GM18870 (cell line): ENCODE data around the gene CMTM6.

Experiments
- ATAC-seq: cut with Tn5 transposase; IDR thresholded peaks from one replicate; pipeline ENCODE4 v1.9.1; 2021; ENCODE audit warnings: moderate library complexity; ENCODE audit not compliant: unreplicated experiment

Gene CMTM6

DNA sequence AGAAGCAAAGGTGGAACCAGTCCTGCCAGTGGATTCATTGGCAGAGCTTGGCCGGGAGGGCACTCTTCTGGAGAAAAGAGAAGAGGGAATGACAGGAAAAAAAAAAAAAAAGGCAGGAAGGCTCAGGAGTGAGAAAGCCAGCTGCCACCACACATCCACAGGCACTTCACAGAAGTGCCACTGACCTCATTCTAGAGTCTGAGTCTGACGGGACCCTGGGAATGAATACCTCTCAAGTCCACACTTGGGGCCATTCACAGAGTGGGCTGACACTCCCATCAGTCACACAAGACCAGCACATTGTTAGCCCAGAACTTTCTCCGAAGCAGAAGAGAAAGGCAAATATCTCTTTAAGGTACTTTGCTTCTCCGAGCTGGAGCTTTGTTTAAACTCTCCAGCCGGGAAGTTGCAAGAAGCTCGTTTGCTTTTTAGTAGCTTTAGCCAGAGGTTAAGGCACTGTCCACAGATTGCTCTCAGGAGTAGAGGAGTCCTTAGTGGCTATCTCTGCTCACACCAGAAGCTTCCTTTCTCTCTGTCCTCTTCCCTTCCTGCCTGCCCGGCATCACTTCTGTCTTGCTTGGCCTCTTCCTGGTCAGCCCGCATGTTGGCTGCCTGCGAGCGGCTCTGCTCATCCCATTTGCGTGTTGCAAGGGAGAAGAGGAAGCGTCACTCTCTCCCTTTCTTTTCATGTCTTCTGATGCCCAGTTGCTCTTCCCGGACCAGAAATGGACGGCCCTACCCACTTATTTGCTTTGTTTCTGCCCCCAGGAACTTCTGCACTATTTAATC lies 53.8 kb downstream of the CMTM6 start:
- no peak for ATAC-seq

DNA sequence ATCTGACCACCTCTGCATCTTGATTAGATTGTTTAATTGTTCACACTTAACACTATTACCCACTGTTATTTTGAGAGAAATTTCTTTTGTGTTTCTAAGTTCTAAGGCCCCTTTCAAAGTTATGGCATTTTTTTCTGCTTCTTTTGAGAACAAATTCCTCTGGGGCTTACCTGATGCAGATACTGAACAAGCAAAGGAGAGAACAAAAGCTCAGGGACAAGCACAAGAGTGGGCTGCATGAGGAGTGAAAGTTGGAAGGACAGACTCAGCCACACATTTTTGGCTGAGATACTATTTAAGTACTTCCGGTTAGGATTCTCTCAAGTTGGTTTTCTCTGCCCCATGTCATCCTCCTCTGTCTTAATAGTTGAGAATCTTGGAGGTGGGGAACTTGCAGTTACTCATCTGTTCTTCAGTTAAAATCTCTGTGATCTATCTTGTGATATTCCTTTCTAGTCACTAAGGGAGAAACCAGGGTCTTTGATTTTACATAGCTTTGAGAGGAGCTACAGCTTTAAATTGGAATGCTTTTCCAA lies 54.7 kb downstream of the CMTM6 start:
- ATAC-seq: no peak

DNA sequence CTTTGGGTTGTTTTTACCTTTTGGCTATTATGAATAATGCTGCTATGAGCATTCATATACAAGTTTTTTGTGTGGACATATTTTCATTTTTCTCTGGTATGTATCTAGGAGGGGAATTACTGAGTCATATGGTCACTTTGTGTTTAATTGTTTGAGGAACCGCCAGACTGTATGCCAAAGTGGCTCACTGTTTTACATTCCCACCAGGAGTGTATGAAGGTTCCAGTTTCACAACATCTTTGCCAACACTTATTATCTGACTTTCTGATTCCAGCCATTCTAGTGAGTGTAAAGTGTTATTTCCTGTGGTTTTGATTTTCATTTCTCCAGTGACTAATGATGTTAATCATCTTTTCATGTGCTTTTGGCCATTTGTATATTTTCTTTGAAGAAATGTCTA lies 59.2 kb downstream of the CMTM6 start:
- no peak for ATAC-seq

DNA sequence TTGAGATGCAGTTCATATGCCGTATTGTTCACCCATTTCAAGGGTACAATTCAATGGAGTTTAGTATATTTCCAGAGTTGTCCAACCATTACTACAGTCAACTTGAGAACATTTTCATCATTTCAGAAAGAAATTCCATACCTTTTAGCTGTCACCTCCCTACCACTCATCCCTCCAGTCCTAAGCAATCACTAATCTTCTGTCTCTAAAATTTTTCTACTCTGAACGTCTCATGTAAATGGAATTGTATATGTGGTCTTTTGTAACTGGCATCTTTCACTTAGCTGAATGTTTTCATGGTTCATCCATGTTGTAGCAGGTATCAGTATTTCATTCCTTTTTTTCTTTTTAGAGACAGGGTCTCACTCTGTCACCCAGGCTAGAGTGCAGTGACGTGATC lies 59.9 kb downstream of the CMTM6 start:
- no peak for ATAC-seq

DNA sequence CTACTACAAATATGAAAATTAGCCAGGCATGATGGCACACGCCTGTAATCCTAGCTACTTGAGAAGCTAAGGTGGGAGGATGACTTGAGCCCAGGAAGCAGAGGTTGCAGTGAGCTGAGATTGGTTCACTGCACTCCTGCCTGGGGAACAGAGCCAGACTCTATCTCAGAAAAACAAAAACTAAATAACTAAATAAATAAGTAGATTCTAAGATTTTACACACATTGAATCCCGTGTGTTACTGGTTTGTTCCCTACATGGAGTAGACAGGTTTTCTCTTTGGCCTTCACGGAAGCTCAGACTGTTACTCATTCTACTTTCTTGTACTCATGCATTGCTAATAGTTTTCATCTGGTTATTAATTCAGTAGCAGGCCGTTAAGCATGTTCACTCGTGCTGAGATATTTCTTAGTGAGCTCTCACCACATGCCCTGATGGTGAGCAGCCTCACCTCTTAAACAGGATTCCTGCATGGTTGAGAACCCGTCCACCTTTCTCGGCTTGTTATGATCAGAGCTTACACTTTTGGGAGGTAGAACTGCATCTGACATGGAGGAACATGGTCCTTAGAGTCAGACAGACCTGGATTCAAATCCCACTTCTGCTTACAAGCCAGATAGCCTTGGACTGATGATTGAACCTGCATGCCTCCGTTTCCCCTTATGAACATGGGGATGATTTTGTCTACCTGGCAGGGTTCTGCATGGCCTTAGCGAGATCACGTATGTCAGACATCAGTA lies 61.9 kb downstream of the CMTM6 start:
- no peak for ATAC-seq

DNA sequence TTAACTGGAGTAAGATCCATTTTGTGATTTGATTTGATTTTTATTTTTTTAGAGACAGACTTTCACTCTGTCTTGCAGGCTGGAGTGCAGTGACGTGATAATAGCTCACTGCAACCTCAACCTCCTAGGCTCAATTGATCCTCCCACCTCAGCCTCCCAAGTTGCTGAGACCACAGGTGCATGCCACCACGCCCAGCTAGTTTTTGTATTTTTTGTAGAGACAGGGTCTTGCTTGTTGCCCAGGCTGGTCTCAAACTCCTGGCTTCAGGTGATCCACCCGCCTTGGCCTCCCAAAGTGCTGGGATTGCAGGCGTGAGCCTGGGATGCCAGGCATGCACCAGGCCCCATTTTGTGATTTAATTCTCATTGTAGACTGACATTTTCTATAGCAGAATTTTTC lies 63.2 kb downstream of the CMTM6 start:
- ATAC-seq: peak; percentile 20

DNA sequence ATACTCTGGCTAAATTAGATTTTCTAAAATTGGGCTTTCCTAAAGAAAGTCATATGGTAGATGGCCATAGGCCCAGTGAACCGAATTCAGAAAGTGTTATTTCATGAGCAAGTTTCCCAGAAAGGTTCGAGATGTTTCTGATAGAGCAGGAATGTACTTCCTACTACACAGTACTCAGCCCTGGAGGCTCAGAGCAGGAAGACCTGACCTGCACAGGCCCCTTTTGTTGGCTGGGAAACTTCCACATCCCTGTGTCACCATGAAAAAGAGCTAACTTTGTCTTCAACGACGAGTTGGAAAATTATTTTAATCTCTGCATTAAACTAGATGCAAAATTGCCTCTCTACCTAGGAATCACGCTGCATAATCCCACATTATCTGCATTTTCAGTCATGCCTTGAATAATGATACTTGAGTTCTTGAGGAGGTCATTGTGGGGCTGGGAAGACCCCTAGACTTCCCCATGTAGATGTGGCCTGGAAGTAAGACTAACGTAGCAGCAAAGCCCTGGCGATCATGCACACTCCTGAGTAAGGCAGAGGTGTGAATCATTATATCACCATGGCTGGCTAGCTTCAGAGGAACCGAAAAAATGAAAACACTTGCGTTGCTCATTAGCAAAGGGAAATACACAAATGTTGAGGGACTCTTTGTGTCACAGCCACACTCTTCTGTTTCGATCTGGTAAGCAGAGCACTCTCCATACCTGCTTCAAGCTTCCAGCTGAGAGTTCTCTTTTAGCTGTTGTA lies 63.9 kb downstream of the CMTM6 start:
- ATAC-seq: peak; percentile 97

DNA sequence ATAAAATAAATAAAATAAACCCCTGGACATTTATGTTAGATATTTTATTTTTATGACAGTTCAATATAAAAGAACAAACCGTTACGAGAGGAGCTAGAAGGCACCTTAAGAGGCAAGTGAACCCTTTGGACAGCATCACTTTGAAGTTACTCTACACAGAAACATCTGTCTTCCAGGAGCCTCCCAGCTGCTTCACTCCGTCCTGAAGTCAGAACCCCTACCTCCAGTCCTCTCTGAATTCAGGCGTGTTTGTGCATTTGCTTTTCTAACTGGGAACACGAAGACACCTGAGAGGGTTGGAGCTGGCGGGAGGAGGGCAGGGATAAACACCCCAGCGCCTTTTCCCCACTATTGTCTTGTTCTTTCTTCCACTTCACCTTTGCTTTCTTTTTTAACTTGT lies 64.8 kb downstream of the CMTM6 start:
- no peak for ATAC-seq

DNA sequence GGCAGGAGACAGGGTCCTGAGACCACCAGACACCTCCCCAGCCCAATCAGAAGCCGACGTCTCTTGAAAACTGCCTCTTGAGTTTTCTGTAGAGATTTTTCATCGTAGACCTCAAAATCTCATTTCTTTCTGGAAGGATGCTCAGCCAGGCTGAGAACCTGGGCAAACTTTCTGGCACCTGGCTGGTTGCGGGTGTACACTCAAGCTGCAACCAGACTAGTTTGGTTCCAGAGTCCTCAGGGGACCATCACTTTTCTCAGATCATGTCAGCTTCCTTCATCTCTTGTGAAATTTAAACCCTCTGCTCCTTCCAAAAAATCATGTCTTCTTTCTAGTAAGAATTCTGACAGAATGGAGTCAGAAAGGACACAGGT lies 65.8 kb downstream of the CMTM6 start:
- no peak for ATAC-seq

DNA sequence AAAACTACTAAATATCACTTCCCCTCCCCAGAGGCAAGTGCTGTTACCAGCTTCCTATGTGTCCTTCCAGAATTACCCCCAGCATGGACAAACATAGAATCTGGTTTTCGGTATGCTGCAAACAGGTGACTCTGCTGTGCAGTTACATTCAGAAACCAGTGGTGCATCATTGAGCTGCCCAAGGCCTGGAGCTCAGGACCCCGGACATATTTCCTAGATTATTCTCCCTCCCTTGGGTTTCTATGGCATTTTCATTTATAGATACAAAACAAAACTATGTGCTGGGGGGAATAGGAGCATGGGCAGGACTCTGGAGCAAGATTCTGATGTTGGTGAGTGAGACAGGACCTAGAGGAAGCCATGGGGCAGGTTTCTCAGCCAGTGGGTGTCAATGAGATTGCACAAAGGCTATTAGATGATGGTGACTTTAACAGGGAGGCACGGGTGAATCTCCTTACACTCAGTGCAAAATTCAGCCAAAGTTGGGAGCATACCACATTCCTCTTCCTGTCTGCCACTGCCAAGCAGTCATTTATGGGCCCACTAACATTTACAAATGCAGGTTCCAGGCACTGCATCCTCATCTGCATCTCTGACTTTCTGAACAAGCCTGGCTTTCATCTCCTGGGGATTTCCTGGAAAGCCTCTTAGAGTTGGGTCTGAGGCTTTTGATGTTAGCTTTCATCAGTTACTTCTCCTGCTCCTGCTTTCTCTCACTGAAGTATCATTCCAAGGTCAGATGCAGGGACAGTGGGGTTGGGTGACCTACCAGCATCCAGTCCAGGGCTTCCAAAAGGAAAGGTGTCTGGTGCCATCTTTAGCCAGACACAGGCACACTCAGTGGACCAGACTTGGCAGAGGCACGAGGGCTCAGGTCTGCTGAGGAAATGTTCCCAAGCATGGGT lies 66.5 kb downstream of the CMTM6 start:
- no peak for ATAC-seq

DNA sequence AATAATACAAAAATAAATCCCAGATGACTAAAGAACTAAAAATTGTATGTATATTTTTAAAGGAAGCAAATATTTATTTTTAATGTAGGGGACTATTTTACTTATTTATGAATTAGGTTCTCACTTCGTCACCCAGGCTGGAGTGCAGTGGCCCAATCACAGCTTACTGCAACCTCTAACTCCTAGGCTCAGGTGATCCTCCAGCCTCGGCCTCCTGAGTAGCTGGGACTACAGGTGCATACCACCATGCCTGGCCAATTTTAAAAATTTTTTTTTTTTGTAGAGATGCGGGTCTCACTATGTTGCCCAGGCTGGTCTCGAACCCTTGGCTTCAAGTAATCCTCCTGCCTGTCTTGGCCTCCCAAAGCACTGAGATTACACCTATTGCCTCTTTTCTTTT lies 68.4 kb downstream of the CMTM6 start:
- no peak for ATAC-seq

DNA sequence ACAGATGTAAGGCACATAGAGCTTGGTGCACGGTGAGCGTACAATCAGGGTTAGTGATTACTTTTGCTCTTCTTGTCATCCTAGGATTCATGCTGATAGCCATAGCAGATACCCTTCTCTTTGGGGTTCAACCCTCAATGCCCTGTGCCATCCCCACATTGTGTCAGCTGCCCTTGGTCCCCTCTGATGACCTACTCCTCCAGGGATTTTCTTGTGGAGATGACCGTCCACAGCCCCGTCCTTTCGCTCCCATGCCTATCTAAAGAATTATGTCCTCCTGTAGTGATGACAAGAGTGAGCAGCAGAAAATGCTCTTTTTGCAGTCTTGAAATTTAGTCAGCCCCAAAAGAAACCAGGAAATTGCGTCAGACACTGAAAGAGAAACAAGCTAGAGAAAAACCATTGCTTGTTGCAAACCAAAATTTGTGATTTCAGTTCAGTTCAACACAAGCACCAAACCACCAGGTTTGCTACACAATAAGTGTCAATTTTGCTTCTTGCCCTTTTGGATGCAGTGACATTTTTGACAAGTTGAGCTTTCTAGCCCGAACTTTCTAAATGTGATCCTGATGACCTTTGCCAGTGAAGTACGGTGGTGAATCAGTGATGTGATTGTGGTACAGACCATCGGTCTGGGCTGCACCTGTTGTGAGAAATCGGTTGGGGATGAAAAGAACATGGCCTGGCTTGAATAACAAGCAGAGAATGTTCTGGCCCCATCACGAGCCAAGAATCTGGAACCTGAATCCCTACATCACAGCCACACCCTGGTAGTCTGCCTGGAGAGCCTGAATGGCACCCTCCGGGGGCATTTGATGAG lies 69.7 kb downstream of the CMTM6 start:
- no peak for ATAC-seq

DNA sequence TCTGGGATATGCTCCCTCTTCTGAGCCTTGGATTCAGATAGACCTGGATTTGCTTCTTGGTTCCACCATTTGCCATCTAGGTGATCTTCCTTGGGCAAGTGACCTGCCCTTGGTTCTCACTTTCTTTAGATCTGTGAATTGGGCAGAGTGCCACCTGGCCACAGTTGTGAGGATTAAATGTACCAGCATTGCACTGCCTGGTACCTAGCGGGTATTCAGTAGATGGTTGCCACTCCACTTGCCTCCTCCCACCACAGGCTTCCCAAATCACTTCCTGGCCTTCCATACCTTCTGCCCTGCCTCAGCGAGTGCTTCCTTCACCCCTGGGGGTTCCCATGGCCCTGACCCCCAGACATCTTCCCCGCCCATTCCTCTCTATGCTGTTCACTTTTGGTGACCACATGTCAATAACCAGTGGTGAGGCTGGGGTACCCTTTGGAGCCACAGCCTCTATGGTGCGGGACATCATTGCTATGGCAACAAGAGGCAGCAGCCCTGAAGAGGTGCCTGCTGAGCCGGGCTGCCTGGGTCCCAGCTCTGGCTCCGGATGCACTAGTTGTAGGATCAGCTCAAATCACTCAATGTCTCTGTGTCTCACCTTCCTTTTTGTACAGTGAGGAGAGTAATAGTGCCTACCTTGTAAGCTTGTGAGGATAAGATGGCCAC lies 70.5 kb downstream of the CMTM6 start:
- ATAC-seq: no peak

DNA sequence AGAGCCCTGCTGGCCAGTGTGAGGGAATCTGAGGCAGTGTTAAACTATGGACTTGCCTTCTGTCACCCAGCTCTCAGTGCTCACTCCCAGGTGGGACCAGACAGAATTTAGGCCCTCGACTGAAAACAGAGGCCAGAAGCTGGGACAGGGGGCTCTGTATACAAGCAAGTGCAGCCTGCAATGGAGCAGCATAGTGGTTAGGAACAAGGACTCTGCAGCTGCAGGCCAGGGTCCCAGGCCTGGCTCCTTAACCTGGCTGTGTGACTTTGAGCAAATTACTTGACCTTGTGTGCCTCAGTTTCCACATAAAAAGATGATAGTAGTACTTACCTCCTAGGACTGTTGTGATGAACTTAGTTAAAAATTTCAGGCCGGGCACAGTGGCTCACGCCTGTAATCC lies 71.2 kb downstream of the CMTM6 start:
- no peak for ATAC-seq
